Superior temporal gyrus (tissue), 1 donor: ENCODE measurements around the gene PSD2.

ENCODE experiments used
- DNase-seq: peaks from one replicate; pipeline ENCODE4 v3.0.0-alpha.2; 2016; ENCODE audit errors: extremely low spot score

The PSD2 gene

GRCh38 chr5:139763280-139763929 lies 32.2 kb upstream of the PSD2 start:
- DNase-seq = no peak

GRCh38 chr5:139763930-139764791 lies 31.4 kb upstream of the PSD2 start:
- DNase-seq = peak; percentile 78

GRCh38 chr5:139764886-139765408 lies 30.7 kb upstream of the PSD2 start:
- peak; percentile 35 for DNase-seq

- peak; percentile 85 for DNase-seq
Measured at GRCh38 chr5:139765409-139766217, 30.0 kb upstream of the PSD2 start.

GRCh38 chr5:139767960-139768359 lies 27.6 kb upstream of the PSD2 start:
- no peak for DNase-seq

GRCh38 chr5:139768807-139769465 lies 26.7 kb upstream of the PSD2 start:
- DNase-seq = no peak

GRCh38 chr5:139769477-139769876 lies 26.1 kb upstream of the PSD2 start:
- no peak for DNase-seq

- no peak for DNase-seq
Measured at GRCh38 chr5:139770722-139771121, 24.9 kb upstream of the PSD2 start.

GRCh38 chr5:139772089-139772791 lies 23.4 kb upstream of the PSD2 start:
- DNase-seq = no peak

- no peak for DNase-seq
Measured at GRCh38 chr5:139772927-139773690, 22.5 kb upstream of the PSD2 start.

- DNase-seq = peak; percentile 74
Measured at GRCh38 chr5:139774980-139775661, 20.5 kb upstream of the PSD2 start.

- DNase-seq = no peak
Measured at GRCh38 chr5:139775872-139776271, 19.7 kb upstream of the PSD2 start.

- no peak for DNase-seq
Measured at GRCh38 chr5:139776861-139777260, 18.7 kb upstream of the PSD2 start.

GRCh38 chr5:139783436-139783965 lies 12.1 kb upstream of the PSD2 start:
- DNase-seq = no peak

GRCh38 chr5:139784488-139784887 lies 11.1 kb upstream of the PSD2 start:
- no peak for DNase-seq

- no peak for DNase-seq
Measured at GRCh38 chr5:139787257-139787567, 8.4 kb upstream of the PSD2 start.

- peak; percentile 94 for DNase-seq
Measured at GRCh38 chr5:139787568-139788293, 7.9 kb upstream of the PSD2 start.

- peak; percentile 88 for DNase-seq
Measured at GRCh38 chr5:139788294-139788910, 7.2 kb upstream of the PSD2 start.
